Activated CD4-positive, alpha-beta T cell treated with anti-CD3 and anti-CD28 coated beads, Interleukin-2, amount 50 U/mL, for 4 hours (primary cell): ENCODE results near the gene SNTA1.
"Not testable (repeated sequence)": the region's sequence is repeated elsewhere in the genome, so short reads cannot be mapped to it uniquely, and the experiment has no call there.

ENCODE experiments used
- DNase-seq, 2 experiments: peaks; one replicate each; pipeline ENCODE4 v3.0.0-alpha.2; 2020

The SNTA1 gene

DNA sequence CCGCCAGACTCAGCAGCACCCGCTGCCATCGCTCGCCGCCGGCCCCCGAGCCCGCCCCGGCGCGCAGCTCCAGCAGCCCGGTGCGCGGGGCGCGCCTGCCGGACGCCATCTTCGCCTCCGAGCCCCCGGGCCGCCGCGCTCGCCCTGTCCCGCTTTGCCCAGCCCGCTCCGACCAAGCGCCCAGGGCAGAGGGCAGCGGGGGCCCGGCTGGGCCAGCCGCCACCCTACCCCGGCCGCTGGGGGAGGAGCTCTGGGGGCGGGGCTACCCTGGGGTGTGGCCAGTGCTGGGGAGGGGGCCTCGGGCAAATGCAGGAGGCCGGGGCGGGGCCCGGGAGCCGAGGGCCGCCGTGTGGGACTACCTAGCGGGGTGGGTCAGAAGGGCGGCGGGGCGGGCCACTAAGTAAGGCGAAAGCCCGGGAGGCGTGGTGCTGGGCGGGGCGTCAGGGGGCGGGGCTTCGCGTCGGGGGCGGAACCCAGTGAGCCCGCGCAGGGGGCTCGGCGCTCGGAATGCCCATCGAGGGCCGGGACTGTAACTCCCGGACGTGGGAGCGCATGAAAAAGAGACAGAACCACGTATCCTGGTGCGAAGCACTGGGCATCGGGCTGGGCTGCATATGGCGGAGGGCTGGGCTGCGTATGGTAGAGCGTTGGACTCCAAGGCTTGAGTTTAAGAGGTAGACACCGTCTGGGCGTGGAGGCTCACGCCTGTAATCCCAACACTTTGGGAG, at the start of gene SNTA1:
TSS of gene SNTA1 (minus strand) at position 252 of the 728 bp plus-strand sequence. CDS start at position 109, 143 bp downstream.
- DNase-seq, result peak; percentile 84 to 85

DNA sequence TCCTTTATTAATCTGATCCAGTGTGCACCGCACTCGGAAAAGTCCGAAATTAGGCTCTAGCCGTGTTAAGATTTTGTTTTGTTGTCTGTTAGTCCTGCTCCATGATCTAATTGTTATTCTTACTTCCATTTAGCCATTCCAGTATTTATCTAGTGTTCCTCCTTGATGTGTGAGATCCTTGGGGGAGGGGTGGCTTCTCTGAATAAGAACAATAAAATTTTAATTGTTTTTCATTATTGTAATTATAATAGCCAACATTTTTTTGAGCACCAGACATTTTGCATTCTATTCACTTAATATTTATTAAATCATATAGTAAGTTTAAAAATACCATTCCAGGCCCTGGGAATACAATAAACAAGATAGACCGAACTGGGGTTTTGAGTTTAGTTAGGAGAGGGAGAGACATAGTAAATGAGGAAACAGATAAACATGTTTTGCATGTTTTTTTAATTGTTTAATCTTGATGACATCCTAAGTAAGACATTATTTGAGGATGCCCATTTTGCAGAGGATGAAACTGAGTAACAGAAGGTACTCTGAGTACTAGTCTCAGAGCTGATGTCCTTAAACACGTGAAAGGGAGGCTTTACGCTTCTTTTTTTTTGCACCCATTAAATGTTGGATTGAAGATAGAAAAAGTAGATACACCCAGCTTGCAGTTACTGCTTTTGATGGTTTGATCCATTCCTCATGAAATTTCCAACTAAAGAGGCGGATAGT, 47.5 kb upstream of the SNTA1 start:
- DNase-seq, result no peak

DNA sequence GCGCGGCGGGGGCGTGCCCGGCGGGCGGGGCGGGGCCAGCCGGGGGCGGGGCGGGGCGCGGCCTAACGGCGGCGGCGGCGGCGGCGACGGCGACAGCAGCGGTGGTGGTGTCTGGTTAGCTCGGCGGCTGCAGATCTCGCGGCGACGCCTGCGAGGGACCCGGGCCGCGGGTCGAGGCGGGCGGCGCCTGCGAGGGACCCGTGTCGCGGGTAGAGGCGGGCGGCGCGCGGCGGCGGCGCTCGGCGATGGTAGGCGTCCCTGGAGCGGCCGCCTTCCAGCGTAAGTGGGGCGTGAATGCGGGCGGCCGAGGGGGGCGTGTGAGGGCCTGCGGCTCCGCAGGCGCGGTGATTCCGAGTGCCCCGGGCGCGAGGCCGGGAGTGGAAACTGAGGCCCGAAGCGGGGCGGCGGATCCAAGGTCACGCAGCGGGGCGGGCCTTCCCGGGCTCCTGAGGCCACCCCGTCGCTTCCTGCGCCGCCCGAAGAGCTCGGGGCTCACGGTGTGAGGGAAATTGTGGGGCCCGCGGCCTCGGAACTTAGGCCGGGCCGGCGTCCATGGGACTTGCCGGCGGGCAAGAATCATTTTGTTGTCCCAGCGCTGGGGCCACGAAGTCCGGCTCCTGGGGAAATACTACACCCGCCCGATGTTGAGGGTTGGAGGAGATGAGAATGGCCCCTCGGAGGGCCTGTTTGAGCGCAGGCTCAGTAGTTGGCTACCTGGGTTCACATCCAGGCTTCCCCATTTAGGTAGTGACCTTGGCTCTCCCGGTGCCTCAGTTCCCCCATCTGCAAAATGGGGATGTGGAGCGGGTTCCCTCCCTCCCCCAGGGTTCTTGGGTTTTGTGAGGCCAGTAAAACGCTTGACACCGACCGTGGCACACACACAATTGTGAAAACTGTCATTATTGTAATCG, 46.7 kb upstream of the SNTA1 start, which contains the start of gene CBFA2T2:
TSS of gene CBFA2T2 (plus strand) at position 74 of the 911 bp plus-strand sequence. CDS start at position 246, 172 bp downstream.
- DNase-seq, result no peak

DNA sequence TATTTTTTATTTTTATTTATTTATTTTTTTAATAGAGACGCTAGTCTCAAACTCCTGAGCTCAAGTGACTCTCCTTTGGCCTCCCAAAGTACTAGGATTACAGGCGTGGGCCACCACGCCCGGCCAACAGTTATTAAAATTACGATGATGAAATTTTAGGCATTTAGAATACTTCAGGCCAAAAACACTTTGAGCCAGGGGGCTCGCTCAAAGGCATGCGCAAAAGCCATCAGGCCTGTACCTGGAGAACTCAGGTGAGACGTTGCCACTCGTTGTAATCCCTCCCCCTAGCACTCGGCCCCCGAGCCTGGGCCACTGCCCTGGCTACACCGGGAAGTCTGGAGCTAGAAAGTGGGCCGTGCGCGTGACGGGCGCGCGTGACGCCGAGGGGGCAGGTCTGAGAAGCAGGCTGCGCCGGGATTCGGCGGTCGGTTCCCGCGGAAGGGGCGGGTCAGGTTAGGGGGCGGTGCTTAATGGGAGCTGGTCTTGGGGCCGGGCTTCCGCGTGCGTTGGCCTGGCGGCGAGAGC, 46.0 kb upstream of the SNTA1 start:
- peak; percentile 99 for DNase-seq

DNA sequence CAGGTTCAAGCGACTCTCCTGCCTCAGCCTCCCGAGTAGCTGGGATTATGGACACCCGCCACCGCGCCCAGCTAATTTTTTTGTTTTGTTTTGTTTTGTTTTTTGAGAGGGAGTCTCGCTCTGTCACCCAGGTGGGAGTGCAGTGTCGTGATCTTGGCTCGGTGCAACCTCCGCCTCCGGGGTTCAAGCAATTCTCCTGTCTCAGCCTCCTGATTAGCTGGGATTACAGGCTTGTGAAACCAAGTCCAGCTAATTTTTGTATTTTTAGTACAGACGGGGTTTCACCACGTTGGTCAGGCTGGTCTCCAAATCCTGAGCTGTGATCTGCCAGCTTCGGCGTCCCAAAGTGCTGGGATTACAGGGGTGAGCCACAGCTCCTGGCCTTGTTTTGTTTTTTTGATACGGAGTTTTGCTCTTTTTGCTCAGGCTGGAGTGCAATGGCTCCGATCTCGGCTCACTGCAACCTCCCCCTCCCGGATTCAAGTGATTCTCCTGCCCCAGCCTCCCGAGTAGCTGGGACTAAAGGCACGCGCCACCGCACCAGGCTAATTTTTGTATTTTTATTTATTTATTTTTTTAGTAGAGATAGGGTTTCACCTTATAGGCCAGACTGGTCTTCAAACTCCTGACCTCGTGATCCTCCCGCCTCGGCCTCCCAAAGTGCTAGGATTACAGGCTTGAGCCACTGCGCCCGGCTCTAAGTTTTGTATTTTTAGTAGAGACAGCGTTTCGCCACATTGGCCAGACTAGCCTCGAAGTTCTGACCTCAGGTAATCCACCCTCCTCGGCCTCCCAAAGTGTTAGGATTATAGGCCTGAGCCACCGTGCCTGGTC, 45.3 kb upstream of the SNTA1 start:
- DNase-seq, result not testable (repeated sequence)

DNA sequence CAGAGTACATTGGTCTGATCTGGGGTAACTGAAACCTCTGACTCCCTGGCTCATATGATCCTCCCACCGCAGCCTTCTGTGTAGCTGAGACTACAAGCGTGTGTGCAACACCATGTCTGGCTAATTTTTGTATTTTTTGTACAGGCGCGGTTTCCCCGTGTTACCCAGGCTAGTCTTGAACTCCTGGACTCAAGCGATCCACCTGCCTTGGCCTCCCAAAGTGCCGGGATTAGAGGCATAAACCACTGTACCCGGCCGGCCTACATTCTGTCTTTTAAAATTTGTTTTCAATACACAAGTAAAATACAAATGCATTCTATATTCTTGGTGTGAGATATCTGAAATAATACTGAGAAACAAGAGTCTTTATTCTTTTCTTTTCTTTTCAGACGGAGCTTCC, 44.6 kb upstream of the SNTA1 start:
- no peak for DNase-seq

DNA sequence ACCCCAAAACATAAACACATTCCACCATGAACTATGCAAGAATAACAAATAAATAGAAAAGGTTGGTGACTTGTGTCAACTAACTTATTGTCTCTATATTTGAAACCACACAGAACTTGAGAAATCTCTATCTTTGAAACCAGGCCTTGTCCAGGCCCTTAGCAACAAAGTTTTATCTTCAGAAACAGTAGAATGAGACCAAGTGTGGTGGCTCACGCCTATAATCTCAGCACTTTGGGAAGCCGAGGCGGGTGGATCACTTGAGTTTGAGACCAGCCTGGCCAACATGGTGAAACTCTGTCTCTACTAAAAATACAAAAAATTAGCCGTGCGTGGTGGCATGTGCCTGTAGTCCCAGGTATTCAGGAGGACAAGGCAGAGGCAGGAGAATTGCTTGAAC, 39.6 kb upstream of the SNTA1 start:
- DNase-seq, result not testable (repeated sequence)

DNA sequence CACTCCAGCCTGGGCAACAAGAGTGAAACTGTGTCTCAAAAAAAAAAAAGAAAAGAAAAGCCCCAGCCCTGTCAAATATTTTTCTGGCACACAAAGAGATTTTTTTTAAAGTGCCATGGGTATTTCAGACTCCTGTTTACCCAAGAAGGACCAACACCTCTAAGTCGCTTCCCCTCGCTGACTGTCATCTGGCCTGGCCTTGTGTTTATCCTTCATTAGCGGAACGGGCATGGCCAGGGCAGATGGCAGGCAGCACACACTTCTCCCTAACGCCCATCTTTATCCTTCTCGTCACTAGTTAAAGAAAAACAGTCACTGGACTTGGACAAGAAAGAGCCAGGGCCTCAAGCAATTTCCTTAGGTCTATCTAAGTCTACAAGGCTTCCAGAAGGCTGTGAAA, 39.0 kb upstream of the SNTA1 start:
- DNase-seq, result no peak

DNA sequence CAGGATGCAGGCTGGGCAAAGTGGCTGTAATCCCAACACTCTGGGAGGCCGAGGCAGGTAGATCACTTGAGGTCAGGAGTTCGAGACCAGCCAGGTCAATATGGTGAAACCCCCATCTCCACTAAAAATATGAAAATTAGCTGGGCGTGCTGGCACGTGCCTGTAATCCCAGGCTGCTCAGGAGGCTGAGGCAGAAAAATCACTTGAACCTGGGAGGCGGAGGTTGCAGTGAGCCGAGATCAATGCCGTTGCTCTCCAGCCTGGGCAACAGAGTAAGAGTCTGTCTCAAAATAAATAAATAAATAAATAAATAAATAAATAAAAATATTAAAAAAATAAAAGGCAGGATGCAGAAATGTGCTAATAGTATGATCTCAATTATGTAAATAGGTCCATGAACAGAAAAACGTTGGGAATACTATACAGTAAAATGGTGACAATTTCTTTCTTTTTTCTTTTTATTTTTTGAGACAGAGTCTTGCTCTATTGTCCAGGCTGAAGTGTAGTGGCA, 37.9 kb upstream of the SNTA1 start:
- no peak for DNase-seq

DNA sequence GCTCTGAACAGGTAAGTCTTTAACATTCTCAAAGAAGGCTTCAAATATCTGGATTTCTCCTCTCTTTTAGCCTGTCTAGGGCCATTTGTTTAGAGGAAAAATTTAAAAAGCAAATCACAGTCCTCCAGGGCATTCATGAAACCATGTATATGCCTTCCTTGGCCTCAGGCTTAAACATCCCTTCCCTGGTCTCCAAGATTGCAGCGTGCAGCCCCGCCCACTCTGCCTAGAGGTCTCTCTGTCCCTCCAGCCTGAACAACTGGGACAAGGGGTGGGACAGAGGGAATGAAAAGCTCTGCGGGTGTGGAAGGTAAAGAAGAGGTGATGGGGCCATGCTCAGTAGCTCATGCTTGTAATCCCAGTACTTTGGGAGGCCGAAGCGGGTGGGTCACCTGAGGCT, 36.5 kb upstream of the SNTA1 start:
- no peak for DNase-seq

DNA sequence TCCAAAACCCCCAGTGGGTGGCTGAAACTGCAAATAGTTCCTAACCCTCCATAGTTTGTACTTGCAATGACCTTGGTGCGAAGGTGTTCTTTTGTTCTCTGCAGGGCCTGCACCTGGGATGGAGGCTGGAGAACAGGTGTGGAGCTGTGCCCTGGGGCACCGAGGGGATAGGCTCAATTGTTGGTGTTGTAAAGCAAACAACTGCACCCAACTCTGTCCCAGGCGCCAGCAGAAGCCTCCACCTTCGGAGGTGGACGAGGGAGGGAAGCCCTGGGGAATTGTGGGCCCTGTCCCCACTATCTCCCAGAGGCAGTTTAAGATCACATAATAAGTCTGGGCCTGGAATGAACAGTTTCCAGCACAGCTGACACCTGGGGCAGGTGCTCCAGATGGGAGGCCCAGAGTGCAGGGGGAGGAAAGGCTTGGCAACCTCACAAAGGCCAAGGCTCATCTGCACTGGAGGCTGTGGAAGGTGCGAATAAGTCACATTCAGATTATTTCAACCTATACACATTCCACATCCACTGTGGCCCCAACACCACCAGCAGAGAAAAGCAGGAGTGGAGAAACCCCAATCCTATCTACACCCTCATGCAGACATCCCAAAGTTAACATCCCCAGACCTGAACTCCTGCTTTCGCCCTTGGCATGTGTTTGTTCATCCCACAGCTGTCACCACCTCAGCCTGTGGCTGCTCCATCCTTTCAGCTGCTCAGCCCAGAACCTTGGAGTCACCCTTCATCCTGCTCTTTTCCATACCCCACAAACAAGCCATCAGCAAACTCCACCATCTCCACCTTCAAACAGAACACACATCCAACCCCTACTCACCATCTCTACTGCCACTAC, 34.0 kb upstream of the SNTA1 start:
- DNase-seq, result no peak

DNA sequence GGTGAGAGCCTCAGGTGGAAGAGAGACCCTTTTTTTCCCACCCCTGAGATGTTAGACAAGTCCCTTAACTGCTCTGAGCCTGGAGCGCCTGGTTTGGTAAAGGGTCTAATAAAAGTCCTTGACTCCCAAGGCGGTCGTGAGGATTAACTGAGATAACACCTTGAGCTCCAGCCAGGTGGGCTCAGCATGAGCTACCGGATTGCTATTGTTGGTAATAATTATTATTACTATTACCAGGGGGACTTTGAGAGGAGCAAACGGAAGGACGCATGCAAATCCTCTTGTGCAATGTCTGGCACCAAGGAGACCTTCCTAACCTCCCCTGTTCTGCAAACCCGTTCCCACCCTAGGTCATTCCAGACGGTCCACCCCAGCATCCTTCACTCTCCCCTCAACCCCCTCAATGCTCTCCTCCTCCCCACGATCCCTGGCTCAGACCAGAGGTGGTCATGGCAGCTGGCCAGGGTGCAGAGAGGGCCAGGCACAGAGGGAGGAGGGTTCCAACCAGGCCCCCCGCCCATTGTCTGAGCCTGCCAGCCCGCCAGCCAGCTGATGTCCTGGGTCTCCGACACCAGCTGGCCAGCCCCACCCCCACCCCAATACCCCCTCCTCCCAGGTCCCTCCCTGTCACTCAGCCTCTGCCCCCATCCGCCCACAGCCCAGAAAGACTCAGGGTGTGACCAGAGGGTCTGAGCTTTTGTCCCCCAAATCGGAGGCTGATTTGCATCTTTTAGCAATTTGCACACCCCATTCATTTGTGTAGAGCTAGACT, 32.0 kb upstream of the SNTA1 start:
- no peak for DNase-seq

DNA sequence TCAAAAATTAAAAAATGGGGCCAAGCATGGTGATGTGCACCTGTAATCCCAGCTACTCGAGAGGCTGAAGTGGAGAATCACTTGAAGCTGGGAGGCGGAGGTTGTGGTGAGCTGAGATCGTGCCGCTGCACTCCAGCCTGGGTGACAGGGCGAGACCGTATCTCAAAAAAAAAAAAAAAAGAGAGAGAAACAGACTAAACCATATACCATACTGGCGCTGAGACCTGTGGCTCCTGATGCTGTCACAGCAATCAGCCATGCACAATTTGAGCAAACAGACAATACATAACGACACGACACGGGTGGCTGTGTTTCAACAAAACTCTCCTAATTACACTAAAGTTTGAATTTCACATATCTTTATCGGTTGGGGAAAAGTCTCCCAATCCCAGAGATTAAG, 31.4 kb upstream of the SNTA1 start:
- DNase-seq, result no peak

DNA sequence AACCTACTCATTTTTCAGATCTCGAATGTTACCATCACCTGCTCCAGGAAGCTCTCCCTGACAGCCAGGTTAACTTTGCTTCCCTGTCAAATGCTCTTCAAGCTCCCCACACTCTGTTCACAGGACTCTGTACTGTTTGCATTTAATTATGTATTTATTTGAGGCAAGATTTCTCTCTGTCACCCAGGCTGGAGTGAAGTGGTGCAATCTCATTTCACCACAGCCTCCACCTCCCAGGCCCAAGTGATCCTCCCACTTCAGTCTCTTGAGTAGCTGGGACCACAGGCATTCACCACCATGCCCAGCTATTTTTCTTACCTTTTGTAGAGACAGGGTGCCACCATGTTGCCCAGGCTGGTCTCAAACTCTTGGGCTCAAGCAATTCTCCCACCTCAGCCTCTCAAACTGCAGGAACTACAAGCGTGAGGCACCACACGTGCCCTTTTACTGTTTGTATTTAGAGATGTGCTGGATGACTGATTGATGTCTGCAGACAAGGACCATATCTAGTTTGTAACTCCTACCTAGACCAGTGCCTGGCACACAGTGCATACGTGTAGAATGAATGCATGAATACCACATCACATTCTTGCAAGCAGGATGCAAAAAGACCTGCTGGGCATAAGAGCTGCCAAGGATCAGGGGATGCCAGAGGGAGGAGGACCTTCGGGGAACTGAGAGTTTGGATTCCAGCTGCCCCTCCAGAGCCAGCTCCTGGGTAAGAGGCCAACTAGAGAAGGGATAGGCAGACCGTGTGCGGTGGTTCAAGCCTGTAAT, 30.7 kb upstream of the SNTA1 start:
- DNase-seq, result no peak

DNA sequence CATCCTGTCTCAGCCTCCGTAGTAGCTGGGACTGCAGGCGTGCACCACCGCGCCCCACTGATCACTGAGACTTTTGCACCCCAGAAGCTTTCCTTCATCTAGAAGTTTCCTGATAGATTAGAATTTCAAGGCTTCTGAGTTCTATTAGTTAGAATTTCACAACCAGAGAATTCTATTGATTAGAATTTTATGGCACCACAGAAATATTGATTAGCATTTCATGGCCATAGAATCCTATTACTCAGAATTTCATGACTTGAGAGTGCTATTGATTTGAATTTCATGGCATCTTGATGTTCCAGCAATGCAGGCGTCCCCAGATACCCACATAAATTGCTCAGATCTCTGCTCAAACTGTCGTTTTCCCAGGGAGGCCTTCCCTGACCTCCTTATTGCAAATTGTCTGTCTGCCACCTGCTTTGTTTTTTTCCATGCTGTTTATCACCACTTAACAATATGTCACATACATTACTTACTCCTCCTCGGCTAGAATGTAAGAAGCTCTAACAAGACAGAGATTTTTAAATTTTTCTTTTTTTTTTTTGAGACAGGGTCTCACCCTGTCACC, 29.4 kb upstream of the SNTA1 start:
- no peak for DNase-seq

DNA sequence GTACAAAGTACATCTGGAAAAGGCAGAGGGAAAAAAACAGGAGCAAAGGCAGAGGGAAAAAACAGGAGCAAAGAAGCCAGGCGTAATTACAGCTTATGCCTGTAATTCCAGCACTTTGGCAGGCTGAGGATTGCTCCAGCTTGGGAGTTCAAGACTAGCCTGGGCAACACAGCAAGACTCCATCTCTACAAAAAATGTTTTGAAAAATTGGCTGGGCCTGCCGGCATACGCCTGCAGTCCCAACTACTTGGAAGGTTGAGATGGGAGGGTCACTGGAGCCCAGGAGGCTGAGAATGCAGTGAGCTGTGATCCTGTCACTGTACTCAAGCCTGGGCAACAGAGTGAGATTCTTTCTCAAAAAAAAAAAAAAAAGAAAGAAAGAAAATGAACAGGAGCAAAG, 27.3 kb upstream of the SNTA1 start:
- DNase-seq, result no peak

DNA sequence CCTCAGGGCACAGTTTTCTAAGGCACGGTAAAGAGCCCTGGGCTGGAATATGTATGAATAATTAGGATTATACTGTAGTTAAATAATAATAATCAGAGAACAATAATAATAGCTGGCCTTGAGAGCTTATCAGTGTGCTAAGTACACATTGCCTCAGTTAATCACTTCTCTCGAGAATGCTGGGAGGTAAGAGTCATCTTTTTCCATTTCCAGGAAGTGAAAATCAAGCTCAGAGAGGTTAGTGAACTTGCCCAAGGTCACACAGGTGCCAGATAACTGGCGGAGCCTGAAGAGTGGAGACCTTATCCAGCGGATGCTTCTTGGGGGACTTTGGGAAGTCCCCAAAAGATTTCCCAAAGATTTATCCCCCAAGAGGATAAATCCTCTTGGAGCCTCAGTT, 26.9 kb upstream of the SNTA1 start:
- no peak for DNase-seq

DNA sequence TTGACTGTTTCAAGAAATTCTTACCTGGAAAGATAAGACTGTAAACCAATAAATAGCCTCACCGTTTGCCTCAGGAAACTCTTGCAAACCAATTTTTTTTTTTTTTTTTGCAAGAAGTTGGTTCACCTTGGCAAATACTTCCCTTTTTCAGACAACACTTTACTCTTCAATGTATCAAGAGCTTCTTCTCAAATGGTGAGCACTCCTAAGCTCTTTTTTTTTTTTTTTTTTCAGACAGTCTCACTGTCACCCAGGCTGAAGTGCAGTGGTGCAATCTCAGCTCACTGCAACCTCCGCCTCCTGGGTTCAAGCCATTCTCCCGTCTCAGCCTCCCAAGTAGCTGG, 22.7 kb upstream of the SNTA1 start:
- no peak for DNase-seq
